ENCODE data around the gene EXD3. TPM values are rescaled to one million over a fixed set of nuclear protein-coding genes. Genes with fewer than 3 reads are reported as not detected.
A peak's percentile ranks its signal among the peaks of the same experiment; 100 is the strongest.
"Not testable (repeated sequence)": the region's sequence is repeated elsewhere in the genome, so short reads cannot be mapped to it uniquely, and the experiment has no call there.

The EXD3 gene
- total RNA-seq, 1 donor from 2014 or later = 8.4 TPM

DNA sequence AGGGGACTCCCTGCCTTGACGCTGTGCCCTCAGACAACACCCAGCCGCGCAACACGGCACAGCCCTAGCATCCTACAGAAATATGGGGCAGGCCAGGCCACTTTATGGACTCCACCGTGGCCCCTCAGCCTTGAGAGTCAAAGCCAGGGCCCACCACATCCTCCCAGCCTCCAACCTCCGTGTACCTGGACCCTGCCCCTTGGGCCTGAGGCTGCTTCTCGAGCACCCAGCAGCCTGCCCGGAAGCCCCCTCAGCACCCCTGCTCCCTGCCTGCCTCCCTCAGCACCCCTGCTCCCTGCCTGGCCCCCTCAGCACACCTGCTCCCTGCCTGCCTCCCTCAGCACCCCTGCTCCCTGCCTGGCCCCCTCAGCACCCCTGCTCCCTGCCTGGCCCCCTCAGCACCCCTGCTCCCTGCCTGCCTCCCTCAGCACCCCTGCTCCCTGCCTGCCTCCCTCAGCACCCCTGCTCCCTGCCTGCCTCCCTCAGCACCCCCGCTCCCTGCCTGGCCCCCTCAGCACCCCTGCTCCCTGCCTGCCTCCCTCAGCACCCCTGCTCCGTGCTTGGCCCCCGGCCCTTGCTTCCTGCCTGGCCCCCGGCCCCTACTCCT, 36.4 kb downstream of the EXD3 start:
- H3K4me3 ChIP-seq (ENCODE audit: low read length in 3 of 3); H3K9ac ChIP-seq (ENCODE audit: low read depth in 1 of 3, low read length in 3 of 3); H3K27me3 ChIP-seq (ENCODE audit: control insufficient read depth in 3 of 3, insufficient read depth in 3 of 3, low read length in 3 of 3); H3K27ac ChIP-seq (ENCODE audit: low read depth, low read length); H3K9me3 ChIP-seq (ENCODE audit: control insufficient read depth in 3 of 3, low read length in 3 of 3); H3K36me3 ChIP-seq (ENCODE audit: control insufficient read depth in 3 of 3, insufficient read depth in 3 of 3, low read length in 3 of 3): not testable (repeated sequence)
- H3K4me1 ChIP-seq (ENCODE audit: control insufficient read depth in 3 of 3, insufficient read depth in 3 of 3, low read length in 3 of 3) = peaks cover 3 to 18% (median 9%) of the 10 kb centered on the region in 3 donors

- Histone ChIP-seq H3K9me3 (ENCODE audit: control insufficient read depth in 3 of 3, low read length in 3 of 3) (no peaks in the 10 kb centered on the region), H3K27ac (ENCODE audit: low read depth, low read length) (no peak overlapping the region), H3K36me3 (ENCODE audit: control insufficient read depth in 3 of 3, insufficient read depth in 3 of 3, low read length in 3 of 3) (peaks cover 0 to 4% (median 0%) of the 10 kb centered on the region in 3 donors), H3K4me1 (ENCODE audit: control insufficient read depth in 3 of 3, insufficient read depth in 3 of 3, low read length in 3 of 3) (peaks cover 0 to 11% (median 0%) of the 10 kb centered on the region in 3 donors), H3K27me3 (ENCODE audit: control insufficient read depth in 3 of 3, insufficient read depth in 3 of 3, low read length in 3 of 3) (no peaks in the 10 kb centered on the region), H3K9ac (ENCODE audit: low read depth in 1 of 3, low read length in 3 of 3) (no peak overlapping the region), H3K4me3 (ENCODE audit: low read length in 3 of 3) (no peak overlapping the region)
These were observed 37.8 kb downstream of the EXD3 start for GRCh38 chr9:137385061-137385655.

DNA sequence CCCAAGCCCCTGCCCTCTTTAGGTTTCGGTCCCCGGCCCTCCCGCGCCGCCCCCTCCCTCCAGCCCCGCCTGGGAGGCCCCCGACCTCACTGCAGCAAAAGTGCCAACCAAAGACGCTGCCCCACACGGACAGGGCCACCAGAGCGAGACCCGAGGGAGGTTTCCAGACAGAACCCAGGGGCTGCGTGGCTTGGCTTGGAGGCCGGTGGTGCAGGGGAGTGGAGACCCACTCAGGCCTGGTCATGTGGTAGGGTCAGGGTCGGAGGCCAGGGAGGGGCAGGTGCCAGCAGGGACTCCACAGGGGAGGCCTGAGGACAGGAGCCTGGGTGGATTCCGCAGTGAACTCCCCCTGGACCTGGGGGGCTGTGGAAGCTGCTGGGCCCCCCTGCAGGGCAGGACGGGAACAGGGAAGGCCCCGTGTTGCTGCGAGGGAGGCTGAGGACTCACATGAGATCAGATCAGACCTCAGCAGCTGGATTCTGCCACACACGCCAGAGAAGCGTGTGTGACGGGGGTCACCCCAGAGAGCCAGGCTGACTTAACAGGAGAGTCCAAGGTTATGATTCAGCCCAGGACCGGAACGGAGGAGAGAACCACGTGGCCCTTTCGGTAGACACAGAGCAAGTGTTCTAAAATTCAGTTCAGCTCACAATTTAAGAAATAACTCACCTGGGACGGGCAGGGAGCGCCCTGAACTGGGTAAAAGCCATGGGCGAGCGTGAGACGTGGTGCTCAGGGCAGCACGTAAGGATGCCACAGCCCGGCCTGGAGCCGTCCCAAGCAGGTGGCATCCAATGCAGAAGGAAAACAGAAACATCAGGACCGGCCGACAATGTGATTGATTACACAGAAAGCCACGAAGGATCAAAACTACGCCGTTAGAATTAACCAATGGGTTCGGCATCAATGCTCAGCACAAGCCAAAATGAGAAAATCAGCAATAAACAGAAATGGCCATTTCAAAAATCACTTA, 38.9 kb downstream of the EXD3 start:
- H3K27me3 ChIP-seq (ENCODE audit: control insufficient read depth in 3 of 3, insufficient read depth in 3 of 3, low read length in 3 of 3) = no peaks in the 10 kb centered on the region
- H3K9me3 ChIP-seq (ENCODE audit: control insufficient read depth in 3 of 3, low read length in 3 of 3) = no peaks in the 10 kb centered on the region

DNA sequence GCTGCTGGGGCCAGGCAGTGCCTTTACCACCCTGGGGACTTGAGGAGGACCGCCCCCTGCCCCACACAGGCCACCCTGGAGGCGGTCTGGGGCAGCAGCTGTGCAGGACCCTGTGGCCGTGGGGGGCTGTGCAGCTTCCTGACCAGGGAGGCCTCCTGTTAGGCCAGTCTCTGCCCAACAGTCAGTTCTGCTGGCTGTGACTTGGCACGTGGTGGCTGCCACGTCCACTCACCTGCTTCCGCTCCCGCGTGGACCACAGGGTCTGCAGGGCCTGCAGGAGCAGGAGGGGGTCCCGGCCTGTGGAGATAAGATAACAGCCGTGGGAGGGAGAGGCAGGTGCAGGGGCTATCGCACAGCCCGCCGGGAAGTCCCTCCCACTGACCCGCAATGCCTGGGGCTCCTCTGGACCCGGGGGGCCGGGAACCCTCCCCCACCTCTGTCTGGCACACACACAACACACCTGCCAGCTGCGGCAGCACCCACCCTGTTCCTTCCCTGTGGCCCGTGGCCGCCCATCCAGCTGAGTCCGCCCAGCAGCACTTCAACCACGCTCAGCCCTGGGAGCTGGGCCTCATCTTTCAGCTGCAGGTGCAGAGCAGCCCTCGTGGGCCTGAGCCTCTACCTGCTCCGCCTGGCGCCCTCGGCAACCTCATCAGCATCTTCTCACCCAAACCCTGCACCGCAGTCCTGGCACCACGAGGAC, 39.7 kb downstream of the EXD3 start:
- no peaks in the 10 kb centered on the region for H3K36me3 ChIP-seq (ENCODE audit: control insufficient read depth in 3 of 3, insufficient read depth in 3 of 3, low read length in 3 of 3)
- H3K27me3 ChIP-seq (ENCODE audit: control insufficient read depth in 3 of 3, insufficient read depth in 3 of 3, low read length in 3 of 3) = no peaks in the 10 kb centered on the region
- H3K4me1 ChIP-seq (ENCODE audit: control insufficient read depth in 3 of 3, insufficient read depth in 3 of 3, low read length in 3 of 3) = peaks cover 0 to 5% (median 0%) of the 10 kb centered on the region in 3 donors
- peak overlapping the region in 1 of 3 donors; percentile 8 for H3K9ac ChIP-seq (ENCODE audit: low read depth in 1 of 3, low read length in 3 of 3)
- no peak overlapping the region for H3K27ac ChIP-seq (ENCODE audit: low read depth, low read length)
- H3K4me3 ChIP-seq (ENCODE audit: low read length in 3 of 3) = no peak overlapping the region
- no peaks in the 10 kb centered on the region for H3K9me3 ChIP-seq (ENCODE audit: control insufficient read depth in 3 of 3, low read length in 3 of 3)

More for the DNA sequence above, 38.9 kb downstream of the EXD3 start:
- no peaks in the 10 kb centered on the region for H3K36me3 ChIP-seq (ENCODE audit: control insufficient read depth in 3 of 3, insufficient read depth in 3 of 3, low read length in 3 of 3)
- H3K27ac ChIP-seq (ENCODE audit: low read depth, low read length) = no peak overlapping the region
- no peak overlapping the region for H3K4me3 ChIP-seq (ENCODE audit: low read length in 3 of 3)
- H3K9ac ChIP-seq (ENCODE audit: low read depth in 1 of 3, low read length in 3 of 3) = no peak overlapping the region
- peaks cover 0 to 11% (median 0%) of the 10 kb centered on the region in 3 donors for H3K4me1 ChIP-seq (ENCODE audit: control insufficient read depth in 3 of 3, insufficient read depth in 3 of 3, low read length in 3 of 3)

- H3K27me3 ChIP-seq (ENCODE audit: control insufficient read depth in 3 of 3, insufficient read depth in 3 of 3, low read length in 3 of 3) = no peaks in the 10 kb centered on the region
- no peak overlapping the region for H3K9ac ChIP-seq (ENCODE audit: low read depth in 1 of 3, low read length in 3 of 3)
- H3K4me3 ChIP-seq (ENCODE audit: low read length in 3 of 3) = no peak overlapping the region
- no peaks in the 10 kb centered on the region for H3K4me1 ChIP-seq (ENCODE audit: control insufficient read depth in 3 of 3, insufficient read depth in 3 of 3, low read length in 3 of 3)
- H3K9me3 ChIP-seq (ENCODE audit: control insufficient read depth in 3 of 3, low read length in 3 of 3) = no peaks in the 10 kb centered on the region
- H3K27ac ChIP-seq (ENCODE audit: low read depth, low read length) = no peak overlapping the region
- no peaks in the 10 kb centered on the region for H3K36me3 ChIP-seq (ENCODE audit: control insufficient read depth in 3 of 3, insufficient read depth in 3 of 3, low read length in 3 of 3)
These were observed 40.4 kb downstream of the EXD3 start for GRCh38 chr9:137382444-137383080.

DNA sequence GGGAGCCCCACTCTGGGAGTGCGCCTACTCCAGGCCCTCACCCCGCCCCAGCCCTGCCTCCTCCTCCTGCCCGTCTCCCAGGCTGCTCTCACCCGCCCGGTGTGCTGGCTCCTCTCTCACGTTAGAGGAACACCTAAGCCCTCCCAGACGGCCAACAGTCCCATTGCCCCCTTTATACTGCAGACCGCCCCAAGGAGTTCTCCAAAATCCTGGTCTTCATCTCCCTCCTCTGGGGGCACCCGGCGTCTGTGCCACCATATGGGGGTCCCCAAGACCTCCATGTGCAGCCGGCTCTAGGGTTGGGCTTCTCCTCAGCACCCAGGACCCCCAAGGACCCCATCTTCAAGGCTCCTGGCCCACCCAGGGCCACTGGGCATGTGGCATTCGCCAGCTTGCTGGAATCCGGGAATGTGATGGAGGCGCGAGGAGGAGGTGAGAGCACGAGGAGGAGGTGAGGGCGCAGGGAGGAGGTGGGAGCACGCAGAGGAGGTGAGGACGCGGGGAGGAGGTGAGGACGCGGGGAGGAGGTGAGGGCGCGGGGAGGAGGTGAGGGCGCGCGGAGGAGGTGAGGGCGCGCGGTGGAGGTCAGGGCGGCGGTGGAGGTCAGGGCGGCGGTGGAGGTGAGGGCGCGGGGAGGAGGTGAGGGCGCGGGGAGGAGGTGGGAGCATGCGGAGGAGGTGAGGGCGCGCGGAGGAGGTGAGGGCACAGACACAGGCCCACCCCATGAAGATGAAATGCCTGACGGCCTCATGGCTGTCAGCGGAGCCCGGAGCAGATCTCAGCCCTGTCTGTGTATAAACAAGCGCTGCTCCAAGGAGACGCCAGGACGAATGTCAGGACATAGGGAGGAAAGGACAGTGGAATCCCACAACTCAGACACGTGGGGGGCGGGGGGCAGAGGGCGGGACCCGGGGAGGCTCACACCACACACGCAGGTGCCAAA, 41.2 kb downstream of the EXD3 start:
- H3K27ac ChIP-seq (ENCODE audit: low read depth, low read length) = no peak overlapping the region
- H3K4me1 ChIP-seq (ENCODE audit: control insufficient read depth in 3 of 3, insufficient read depth in 3 of 3, low read length in 3 of 3) = no peaks in the 10 kb centered on the region
- no peak overlapping the region for H3K4me3 ChIP-seq (ENCODE audit: low read length in 3 of 3)
- no peaks in the 10 kb centered on the region for H3K9me3 ChIP-seq (ENCODE audit: control insufficient read depth in 3 of 3, low read length in 3 of 3)
- H3K36me3 ChIP-seq (ENCODE audit: control insufficient read depth in 3 of 3, insufficient read depth in 3 of 3, low read length in 3 of 3) = no peaks in the 10 kb centered on the region
- no peak overlapping the region for H3K9ac ChIP-seq (ENCODE audit: low read depth in 1 of 3, low read length in 3 of 3)
- no peaks in the 10 kb centered on the region for H3K27me3 ChIP-seq (ENCODE audit: control insufficient read depth in 3 of 3, insufficient read depth in 3 of 3, low read length in 3 of 3)

GRCh38 chr9:137380606-137381005, 42.4 kb downstream of the EXD3 start:
- no peaks in the 10 kb centered on the region for H3K27me3 ChIP-seq (ENCODE audit: control insufficient read depth in 3 of 3, insufficient read depth in 3 of 3, low read length in 3 of 3)
- H3K9ac ChIP-seq (ENCODE audit: low read depth in 1 of 3, low read length in 3 of 3) = no peak overlapping the region
- H3K4me3 ChIP-seq (ENCODE audit: low read length in 3 of 3) = no peak overlapping the region
- H3K36me3 ChIP-seq (ENCODE audit: control insufficient read depth in 3 of 3, insufficient read depth in 3 of 3, low read length in 3 of 3) = no peaks in the 10 kb centered on the region
- no peaks in the 10 kb centered on the region for H3K9me3 ChIP-seq (ENCODE audit: control insufficient read depth in 3 of 3, low read length in 3 of 3)
- no peaks in the 10 kb centered on the region for H3K4me1 ChIP-seq (ENCODE audit: control insufficient read depth in 3 of 3, insufficient read depth in 3 of 3, low read length in 3 of 3)
- H3K27ac ChIP-seq (ENCODE audit: low read depth, low read length) = no peak overlapping the region

DNA sequence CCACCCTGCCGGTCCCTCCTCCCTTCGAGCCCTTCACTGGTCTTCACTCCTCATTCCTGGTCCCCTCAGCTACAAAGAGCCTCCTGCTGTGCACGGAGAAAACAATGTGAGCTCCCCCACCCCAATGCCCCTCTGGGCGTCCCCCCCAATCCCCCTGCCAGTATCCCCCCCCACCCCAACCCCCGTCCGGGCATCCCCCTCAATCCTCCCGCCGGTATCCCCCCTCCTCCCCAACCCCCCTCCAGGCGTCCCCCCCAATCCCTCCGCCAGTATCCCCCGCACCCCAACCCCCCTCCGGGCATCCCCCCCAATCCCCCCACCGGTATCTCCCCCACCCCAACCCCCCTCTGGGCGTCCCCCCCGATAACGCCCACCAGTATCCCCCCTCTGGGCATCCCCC, 42.8 kb downstream of the EXD3 start:
- H3K27ac ChIP-seq (ENCODE audit: low read depth, low read length) = no peak overlapping the region
- H3K4me3 ChIP-seq (ENCODE audit: low read length in 3 of 3) = no peak overlapping the region
- H3K9ac ChIP-seq (ENCODE audit: low read depth in 1 of 3, low read length in 3 of 3) = no peak overlapping the region
- no peaks in the 10 kb centered on the region for H3K4me1 ChIP-seq (ENCODE audit: control insufficient read depth in 3 of 3, insufficient read depth in 3 of 3, low read length in 3 of 3)
- peaks cover 0 to 3% (median 0%) of the 10 kb centered on the region in 3 donors for H3K9me3 ChIP-seq (ENCODE audit: control insufficient read depth in 3 of 3, low read length in 3 of 3)
- H3K36me3 ChIP-seq (ENCODE audit: control insufficient read depth in 3 of 3, insufficient read depth in 3 of 3, low read length in 3 of 3) = no peaks in the 10 kb centered on the region
- H3K27me3 ChIP-seq (ENCODE audit: control insufficient read depth in 3 of 3, insufficient read depth in 3 of 3, low read length in 3 of 3) = no peaks in the 10 kb centered on the region

Data from skeletal muscle tissue (tissue), 4 donors.